Panc1 (cell line): Measurements from ENCODE around the gene SERPINA12. TPM values are rescaled to one million over a fixed set of nuclear protein-coding genes. Genes with fewer than 3 reads are reported as not detected.

ENCODE experiments used
- ATAC-seq: fragments of 200-7000 bp; cut with Tn5 transposase; 2 replicates; pipeline ENCODE4 v1.9.1; 2020; ENCODE audit warnings: mild to moderate bottlenecking, moderate library complexity
- BruUV-seq: library from RNA; stranded (reverse); fragments of 400-500 nt; replicated peaks from 2 replicates; lab custom pipeline; 2021; lab: Mats Ljungman, UMichigan
- CTCF ChIA-PET: fragments of 300-600 bp; sonication (Branson Sonifier 250); formaldehyde crosslinking; loops from one replicate; lab custom pipeline; 2022; ENCODE audit warnings: antibody characterized with exemption; lab: Charles Lee
- POLR2A ChIA-PET: fragments of 300-600 bp; sonication (Branson Sonifier 250); formaldehyde crosslinking; loops from one replicate; lab custom pipeline; 2022; ENCODE audit warnings: antibody characterized with exemption; lab: Charles Lee
- DNase-seq: peaks from one replicate; pipeline ENCODE4 v3.0.0-alpha.2; 2010; ENCODE audit warnings: low read depth, low spot score
- H3K27ac ChIP-seq: 2 replicates; pipeline ENCODE4 v1.5.1; 2011; ENCODE audit warnings: mild to moderate bottlenecking, low read length, inconsistent platforms
- H3K27me3 ChIP-seq: fragments of 200-500 bp; sonication (Bioruptor generic); 2 replicates; pipeline ENCODE4 v1.6.0; 2014; ENCODE audit warnings: low read length, inconsistent platforms; ENCODE audit not compliant: control insufficient read depth, insufficient read depth
- H3K36me3 ChIP-seq: fragments of 200-500 bp; sonication (Bioruptor generic); 2 replicates; pipeline ENCODE4 v1.5.1; 2014; ENCODE audit warnings: inconsistent platforms, mild to moderate bottlenecking, low read length, moderate library complexity; ENCODE audit not compliant: control insufficient read depth, insufficient read depth
- H3K4me1 ChIP-seq: 2 replicates; pipeline ENCODE4 v1.5.1; 2011; ENCODE audit warnings: inconsistent platforms, mild to moderate bottlenecking, low read length, moderate library complexity; ENCODE audit not compliant: control insufficient read depth, insufficient read depth
- H3K4me3 ChIP-seq, 2 experiments: 2 replicates each; pipeline ENCODE4 v1.5.1; 2011 to 2012; ENCODE audit warnings: low read depth in 2 of 2, low read length in 2 of 2, mild to moderate bottlenecking in 2 of 2, inconsistent platforms in 1 of 2, moderate library complexity in 1 of 2
- H3K9me3 ChIP-seq: fragments of 200-500 bp; sonication (Bioruptor generic); 2 replicates; pipeline ENCODE4 v1.5.1; 2014; ENCODE audit warnings: low read depth, mild to moderate bottlenecking, inconsistent platforms, low read length, moderate library complexity; ENCODE audit not compliant: control insufficient read depth, insufficient read depth
- POLR2AphosphoS5 ChIP-seq: IDR thresholded peaks from 2 replicates; pipeline ENCODE4 v1.6.1; 2012; ENCODE audit warnings: mild to moderate bottlenecking, low read depth, low read length, moderate library complexity
- SIN3A ChIP-seq: IDR thresholded peaks from 2 replicates; pipeline ENCODE4 v1.6.1; 2012; ENCODE audit warnings: low read depth, mild to moderate bottlenecking, low read length, moderate library complexity, borderline replicate concordance; ENCODE audit not compliant: insufficient read depth
- TCF7L2 ChIP-seq: IDR thresholded peaks from 2 replicates; pipeline ENCODE4 v1.6.1; 2011; ENCODE audit warnings: mild to moderate bottlenecking, low read depth, low read length, inconsistent platforms
- in situ Hi-C: cut with HindIII; loops from 2 replicates; pipeline ENCODE4 v1.10.0; 2016; ENCODE audit warnings: low sequenced_read_pairs, low pct_unique_long_range_greater_than_20kb
- intact Hi-C: fragments of 100-400 bp; cut with micrococcal nuclease; formaldehyde crosslinking; loops from one replicate; pipeline ENCODE4 v1.10.0; 2022; ENCODE audit not compliant: unreplicated experiment
- total RNA-seq: library from RNA; stranded (reverse); gene quantifications from one replicate; pipeline ENCODE4 v1.2.1, GENCODE V29; 2021; ENCODE audit not compliant: unreplicated experiment
- TF ChIP-seq, protein P1 (sequence below), 2 experiments: IDR thresholded peaks; 2 replicates each; pipeline ENCODE4 v1.6.1; 2011 to 2012; ENCODE audit warnings: low read depth in 2 of 2, control low read depth in 1 of 2, low read length in 1 of 2, mild to moderate bottlenecking in 1 of 2, moderate library complexity in 1 of 2; ENCODE audit not compliant: insufficient read depth in 1 of 2
- TF ChIP-seq, protein P2 (sequence below): fragments of 450-650 bp; IDR thresholded peaks from 2 replicates; pipeline ENCODE4 v1.5.1; 2017; ENCODE audit warnings: mild to moderate bottlenecking

Gene SERPINA12
- total RNA-seq, 1 experiment from 2014 or later: not detected

DNA sequence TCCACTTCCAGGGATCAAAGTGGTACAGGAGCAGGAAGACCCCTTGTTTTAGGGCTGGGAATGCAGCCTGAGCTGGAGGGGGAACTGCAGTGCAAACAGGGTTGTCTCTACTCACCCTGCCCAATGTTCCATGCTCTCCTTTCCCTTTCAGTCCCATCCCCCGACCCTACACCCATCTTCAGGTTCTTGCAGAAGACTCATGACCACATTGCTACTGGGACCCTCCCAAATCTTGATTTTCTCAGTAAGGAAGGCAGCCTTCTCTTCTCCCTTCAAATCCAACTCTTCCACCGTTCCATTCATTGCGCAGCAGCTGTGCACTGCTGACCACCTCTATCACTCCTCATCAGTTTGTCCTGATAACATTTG lies 58.6 kb downstream of the SERPINA12 start:
- ChIA-PET CTCF (no interaction called here), POLR2A (no interaction called here)
- intact Hi-C loops: no loop called here
- Histone ChIP-seq H3K27ac (no peak overlapping the region), H3K4me3 (no peak overlapping the region), H3K36me3 (no peaks in the 10 kb centered on the region), H3K4me1 (no peaks in the 10 kb centered on the region), H3K27me3 (no peaks in the 10 kb centered on the region; the same call in 1 of the 2 replicates), H3K9me3 (no peaks in the 10 kb centered on the region)
- no peak for TF ChIP-seq SIN3A
- no peak for TF ChIP-seq TCF7L2
- TF ChIP-seq, protein P1, sequence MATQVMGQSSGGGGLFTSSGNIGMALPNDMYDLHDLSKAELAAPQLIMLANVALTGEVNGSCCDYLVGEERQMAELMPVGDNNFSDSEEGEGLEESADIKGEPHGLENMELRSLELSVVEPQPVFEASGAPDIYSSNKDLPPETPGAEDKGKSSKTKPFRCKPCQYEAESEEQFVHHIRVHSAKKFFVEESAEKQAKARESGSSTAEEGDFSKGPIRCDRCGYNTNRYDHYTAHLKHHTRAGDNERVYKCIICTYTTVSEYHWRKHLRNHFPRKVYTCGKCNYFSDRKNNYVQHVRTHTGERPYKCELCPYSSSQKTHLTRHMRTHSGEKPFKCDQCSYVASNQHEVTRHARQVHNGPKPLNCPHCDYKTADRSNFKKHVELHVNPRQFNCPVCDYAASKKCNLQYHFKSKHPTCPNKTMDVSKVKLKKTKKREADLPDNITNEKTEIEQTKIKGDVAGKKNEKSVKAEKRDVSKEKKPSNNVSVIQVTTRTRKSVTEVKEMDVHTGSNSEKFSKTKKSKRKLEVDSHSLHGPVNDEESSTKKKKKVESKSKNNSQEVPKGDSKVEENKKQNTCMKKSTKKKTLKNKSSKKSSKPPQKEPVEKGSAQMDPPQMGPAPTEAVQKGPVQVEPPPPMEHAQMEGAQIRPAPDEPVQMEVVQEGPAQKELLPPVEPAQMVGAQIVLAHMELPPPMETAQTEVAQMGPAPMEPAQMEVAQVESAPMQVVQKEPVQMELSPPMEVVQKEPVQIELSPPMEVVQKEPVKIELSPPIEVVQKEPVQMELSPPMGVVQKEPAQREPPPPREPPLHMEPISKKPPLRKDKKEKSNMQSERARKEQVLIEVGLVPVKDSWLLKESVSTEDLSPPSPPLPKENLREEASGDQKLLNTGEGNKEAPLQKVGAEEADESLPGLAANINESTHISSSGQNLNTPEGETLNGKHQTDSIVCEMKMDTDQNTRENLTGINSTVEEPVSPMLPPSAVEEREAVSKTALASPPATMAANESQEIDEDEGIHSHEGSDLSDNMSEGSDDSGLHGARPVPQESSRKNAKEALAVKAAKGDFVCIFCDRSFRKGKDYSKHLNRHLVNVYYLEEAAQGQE (IDR thresholded peaks at IDR 0.05; ENCODE audit: insufficient read depth in 1 of 2, low read depth in 2 of 2, low read length in 1 of 2): no peak
- TF ChIP-seq, protein P2, sequence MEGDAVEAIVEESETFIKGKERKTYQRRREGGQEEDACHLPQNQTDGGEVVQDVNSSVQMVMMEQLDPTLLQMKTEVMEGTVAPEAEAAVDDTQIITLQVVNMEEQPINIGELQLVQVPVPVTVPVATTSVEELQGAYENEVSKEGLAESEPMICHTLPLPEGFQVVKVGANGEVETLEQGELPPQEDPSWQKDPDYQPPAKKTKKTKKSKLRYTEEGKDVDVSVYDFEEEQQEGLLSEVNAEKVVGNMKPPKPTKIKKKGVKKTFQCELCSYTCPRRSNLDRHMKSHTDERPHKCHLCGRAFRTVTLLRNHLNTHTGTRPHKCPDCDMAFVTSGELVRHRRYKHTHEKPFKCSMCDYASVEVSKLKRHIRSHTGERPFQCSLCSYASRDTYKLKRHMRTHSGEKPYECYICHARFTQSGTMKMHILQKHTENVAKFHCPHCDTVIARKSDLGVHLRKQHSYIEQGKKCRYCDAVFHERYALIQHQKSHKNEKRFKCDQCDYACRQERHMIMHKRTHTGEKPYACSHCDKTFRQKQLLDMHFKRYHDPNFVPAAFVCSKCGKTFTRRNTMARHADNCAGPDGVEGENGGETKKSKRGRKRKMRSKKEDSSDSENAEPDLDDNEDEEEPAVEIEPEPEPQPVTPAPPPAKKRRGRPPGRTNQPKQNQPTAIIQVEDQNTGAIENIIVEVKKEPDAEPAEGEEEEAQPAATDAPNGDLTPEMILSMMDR: no peak
- no peak for TF ChIP-seq POLR2AphosphoS5
- ATAC-seq (no peak), DNase-seq (no peak)
- in situ Hi-C loops: no loop called here
- no TSS peak for BruUV-seq

DNA sequence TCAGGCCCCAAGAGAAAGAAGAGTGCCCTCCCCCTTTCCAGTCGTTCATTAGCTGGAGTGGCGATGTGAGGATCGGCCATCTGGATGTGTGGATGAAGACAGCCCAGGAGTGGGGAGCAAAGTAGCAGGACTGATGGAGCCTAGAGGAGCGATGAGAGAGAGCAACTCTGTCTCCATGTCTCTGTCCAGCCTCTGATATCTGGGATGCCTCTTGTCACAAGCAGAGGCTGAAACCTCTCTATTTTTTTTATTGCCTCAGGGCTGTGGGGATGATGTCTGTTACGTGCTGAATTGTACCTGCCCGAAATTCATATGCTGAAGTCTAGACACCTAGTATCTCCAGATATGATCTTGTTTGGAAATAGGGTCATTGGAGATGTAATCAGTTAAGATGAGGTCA lies 59.3 kb downstream of the SERPINA12 start:
- no peak overlapping the region for H3K4me3 ChIP-seq
- BruUV-seq: no TSS peak
- no peaks in the 10 kb centered on the region for H3K9me3 ChIP-seq
- intact Hi-C loops: no loop called here
- H3K27ac ChIP-seq: no peak overlapping the region
- DNase-seq (no peak), ATAC-seq (no peak)
- H3K27me3 ChIP-seq: no peaks in the 10 kb centered on the region; the same call in 1 of the 2 replicates
- ChIA-PET CTCF (no interaction called here), POLR2A (no interaction called here)
- no peaks in the 10 kb centered on the region for H3K4me1 ChIP-seq
- H3K36me3 ChIP-seq: no peaks in the 10 kb centered on the region
- in situ Hi-C loops: no loop called here
- no peak for TF ChIP-seq TCF7L2
- TF ChIP-seq, protein P2: no peak
- TF ChIP-seq, protein P1 (IDR thresholded peaks at IDR 0.05; ENCODE audit: insufficient read depth in 1 of 2, low read depth in 2 of 2, low read length in 1 of 2): no peak
- no peak for TF ChIP-seq SIN3A
- TF ChIP-seq POLR2AphosphoS5: no peak
